Stimulated activated CD4-positive, alpha-beta T cell treated with anti-CD3 and anti-CD28 coated beads, Interleukin-4, amount 100 ng/mL, for 24 hours (primary cell): ENCODE results near the gene GRAP.

Source experiments
- DNase-seq: peaks from one replicate; pipeline ENCODE4 v3.0.0-alpha.2; 2020

The GRAP gene

DNA sequence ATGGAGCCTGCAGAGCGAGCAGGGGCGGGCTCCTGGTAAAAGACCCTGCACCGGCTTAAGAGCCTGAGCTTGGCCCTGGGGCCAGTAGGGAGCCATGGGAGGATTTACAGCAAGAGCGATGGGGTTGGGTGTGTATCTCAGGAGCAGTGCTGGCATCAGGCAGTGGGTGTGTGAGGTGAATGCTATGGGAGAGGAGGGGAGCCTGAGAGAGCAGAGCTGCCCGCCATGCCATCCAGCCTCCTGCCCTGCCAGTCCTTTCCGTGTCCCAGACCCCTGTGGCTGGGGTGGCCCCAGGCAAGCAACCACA, 65.5 kb downstream of the GRAP start:
- no peak for DNase-seq

DNA sequence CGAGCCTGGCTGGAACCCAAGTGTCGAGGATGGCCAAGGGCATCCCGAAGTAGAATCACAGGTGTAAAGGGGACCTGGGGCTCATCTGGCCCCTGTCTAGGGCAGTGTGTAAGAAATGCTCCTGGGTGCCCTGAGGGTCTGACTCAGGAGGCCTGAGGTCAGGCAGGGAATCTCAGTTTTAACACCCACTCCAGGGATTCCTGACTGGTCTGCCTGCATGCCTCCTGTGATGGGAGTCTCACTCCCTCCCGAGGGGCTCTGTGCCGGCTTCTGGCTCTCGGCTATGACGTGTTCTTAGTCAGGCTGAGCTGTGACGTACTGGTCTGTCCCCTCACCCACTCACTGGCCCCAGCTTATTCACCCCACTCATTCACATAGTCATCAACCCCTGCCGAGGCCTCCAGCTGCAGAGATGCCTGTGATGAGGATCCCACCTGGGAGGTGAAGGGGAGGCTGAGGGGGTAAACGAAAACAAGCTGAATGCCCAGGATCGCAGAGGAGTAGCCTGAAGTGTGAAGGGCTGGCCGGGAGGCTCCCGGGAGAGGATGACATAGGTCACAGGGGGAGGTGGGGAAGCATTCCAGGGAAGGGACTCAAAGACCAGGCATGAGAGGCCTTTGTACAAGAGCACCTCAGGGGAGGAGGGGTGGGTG, 65.9 kb downstream of the GRAP start:
- no peak for DNase-seq

DNA sequence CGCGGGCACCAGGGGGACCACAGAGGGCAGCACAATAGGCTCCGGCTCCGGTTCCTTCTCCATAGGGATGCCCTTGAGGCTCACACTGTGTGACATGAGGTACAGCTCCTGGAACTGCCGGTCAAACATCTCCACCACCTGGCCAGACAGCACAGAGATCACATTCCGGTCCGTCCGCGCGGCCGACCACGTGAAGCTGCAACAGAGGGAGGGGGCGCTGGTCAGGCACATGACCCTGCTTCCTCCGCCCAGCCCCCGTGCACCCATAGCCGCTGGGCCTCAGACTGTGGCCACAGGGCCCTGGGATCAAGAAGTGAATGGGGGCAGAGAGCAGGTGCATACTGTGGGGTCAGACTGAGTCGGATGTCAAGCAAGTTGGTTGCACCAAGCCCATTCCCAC, 68.1 kb downstream of the GRAP start:
- no peak for DNase-seq

DNA sequence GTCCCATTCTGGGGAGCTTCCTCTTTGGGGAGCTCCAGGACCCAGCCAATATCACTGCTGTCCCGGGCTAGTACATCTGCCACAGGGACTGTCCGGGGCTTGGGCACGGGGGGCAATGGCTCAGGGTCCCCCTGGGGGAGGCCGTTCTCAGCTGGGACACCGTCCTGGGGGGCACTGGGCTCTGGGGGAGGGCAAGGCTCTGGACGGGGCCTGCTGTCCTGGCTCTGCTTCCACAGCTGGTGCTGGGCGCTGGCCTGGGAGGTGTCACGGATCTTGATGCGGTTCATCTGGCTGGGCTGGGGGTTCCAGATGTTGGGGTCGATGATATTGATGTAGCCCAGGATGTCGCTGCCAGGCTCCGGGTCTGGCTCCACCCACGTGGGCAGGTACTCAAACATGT, 68.7 kb downstream of the GRAP start:
- no peak for DNase-seq

DNA sequence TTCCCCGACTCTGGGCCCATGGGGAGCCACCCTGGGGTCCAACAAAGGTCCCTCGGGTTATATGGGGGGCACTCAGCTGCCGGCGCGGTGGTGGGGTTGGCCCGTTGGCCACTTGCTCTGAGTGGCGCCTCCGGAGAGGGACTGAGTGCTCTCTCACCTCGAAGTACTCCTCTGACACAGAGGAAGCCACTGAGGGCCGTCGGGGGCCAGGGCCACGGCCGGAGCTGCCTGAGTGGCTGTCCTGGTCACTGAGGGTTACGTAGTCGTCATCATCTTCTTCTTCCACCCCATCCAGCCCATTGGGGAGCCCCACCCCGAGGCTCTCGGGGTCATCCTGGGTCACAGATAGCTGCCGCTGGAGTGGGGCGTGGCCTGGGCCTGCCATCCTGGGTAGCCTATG, 69.1 kb downstream of the GRAP start:
- no peak for DNase-seq

DNA sequence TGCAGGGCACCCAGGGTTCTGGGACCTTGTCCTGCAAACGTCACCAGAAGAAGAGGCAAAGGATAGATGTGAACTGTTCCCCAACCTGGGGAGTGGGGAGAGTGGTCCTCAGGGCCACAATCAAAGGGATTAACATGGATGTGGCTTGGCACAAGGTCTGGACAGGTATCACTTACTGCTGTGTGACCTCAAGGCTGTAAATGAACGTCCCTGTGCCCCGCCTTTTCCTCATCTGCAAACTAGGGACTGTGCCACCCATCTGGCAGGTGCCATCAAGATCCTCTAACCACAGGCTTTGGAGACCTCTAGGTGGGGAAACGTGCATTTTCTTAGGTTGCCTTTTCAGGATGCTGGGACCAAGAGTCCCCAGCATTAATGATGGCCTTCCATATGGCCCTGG, 69.7 kb downstream of the GRAP start:
- no peak for DNase-seq

DNA sequence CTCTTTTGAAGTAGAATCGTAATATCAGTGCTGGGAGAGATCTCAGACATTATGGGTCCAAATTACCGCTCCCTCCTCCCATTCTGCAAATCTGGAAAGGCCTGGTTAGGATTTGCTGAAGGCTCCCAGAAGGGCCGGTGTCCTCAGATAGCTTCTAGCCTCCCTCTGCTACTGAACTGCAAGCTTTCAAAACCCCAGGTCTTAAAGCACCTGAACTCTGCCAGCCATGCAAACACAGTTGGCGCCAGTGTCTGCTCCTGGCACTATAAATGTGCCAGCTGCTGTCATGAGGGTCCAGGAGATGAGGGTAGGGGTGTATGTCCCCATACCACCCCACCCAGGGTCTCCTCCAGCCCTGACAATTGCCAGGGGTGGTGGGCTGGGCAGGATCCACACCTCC, 70.6 kb downstream of the GRAP start:
- no peak for DNase-seq

DNA sequence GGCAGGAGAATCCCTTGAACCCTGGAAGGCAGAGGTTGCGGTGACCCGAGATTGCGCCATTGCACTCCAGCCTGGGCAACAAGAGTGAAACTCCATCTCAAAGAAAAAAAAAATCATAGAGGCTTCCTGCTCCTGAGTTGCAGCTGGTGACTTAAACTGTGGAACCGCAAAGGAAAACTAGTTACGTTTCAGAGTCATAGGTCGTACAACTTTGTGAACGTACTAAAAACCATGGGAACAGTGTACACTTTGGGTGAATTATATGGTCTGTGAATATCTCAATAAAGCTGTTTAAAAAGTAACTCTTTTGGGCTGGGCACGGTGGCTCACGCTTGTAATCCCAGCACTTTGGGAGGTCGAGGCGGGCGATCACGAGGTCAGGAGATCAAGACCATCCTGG, 71.2 kb downstream of the GRAP start:
- no peak for DNase-seq

DNA sequence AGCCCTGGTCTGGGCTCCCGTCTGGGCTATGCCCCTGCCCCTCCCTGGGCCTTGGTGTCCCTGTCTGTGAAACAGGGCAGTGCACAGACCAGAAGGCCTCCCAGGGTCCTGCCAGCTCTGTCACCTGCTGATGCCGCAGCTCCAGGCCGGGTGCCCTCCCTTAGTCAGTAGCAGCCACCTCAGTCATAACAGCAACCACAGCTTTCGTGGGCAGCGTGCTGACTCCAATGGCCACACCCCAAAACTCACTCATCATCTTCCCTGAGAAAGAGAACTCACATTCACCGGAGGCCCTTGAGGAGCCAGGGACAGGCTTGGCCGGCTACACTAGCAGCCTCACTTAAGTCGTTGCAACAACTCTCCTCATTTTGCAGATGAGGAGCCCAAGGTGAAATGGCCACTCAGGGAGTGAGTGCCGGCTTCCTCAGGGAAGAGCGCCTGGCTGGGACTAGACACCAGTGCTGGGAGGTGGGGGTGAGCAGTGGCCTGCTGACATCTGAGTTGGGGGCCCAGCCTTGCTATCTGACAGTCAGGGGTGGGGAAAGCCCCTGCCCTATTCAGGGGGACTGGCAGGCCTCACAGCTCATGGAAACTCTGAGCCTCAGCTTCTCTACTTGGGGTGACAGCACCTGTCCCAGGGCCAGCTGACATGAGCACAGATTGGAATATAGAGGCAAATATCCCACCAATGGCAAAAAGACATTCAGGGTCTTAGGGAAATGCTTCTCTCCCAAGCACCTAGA, 72.2 kb downstream of the GRAP start:
- DNase-seq = peak; percentile 30

DNA sequence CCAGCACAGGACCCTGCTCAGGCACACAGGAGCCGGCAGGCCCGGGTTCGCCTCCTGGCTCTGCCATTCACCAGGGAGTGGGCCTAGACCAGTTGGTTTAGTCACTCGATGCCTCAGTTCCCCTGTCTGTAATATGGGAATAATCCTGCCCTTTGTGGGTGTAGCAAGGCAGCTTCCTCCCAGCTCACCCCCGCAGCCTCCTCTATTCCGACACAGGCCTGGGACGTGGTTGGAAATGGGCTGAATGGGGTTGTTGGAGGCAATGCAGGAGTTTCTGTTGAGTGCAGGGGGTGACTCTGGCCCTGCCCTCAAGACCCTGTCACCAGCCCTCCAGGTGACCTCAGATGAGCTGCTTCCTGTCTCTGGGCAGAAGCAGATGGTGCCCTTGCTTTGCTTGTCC, 75.0 kb downstream of the GRAP start:
- no peak for DNase-seq
